NCI-H2029 (cell line): ENCODE results near the gene HERC3.

Experiments used
- DNase-seq: peaks from one replicate; lab custom pipeline; 2025; lab: John Stamatoyannopoulos, UW

The HERC3 gene

DNA sequence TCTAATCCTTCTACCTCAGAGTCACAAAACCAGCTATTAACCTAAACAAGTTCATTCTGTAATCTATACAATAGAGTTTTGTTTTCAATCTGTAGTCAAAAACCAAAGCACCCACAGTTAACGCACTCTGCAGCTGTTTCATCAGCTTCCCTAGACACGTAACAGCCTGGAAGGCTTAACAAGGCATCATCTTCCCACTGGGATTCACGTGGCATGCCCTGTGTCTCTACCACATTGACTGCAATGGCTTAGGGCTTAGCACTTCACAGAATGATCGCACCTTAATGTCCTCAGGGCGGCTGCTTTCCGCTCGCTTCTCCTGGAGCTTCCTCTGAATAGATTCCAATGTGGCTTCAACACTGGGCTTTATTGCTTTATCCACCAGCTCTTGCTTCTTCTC lies 155.1 kb downstream of the HERC3 start:
- no peak for DNase-seq

DNA sequence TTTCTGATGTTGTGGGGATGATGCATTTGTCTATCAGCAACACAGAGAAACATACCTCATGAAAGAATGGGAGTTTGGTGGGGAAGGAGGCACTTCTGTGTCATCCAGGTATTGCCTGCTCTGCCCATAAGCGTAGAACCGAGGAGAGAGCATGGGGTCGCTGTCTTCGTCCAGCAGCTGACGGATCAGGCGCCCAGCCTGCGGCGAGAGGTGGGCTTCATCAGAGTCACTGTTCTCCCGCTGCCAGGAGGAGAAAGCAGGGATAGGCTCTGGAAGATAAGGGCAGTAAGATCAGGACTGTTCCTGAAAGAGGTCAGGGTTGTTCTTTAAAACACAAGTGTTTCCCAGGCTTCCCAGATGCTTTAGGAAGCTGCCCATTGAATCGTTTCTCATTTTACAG lies 158.1 kb downstream of the HERC3 start:
- no peak for DNase-seq

GRCh38 chr4:88751258-88752075 lies 159.2 kb downstream of the HERC3 start:
- no peak for DNase-seq

GRCh38 chr4:88752076-88752463 lies 159.8 kb downstream of the HERC3 start:
- DNase-seq, result no peak

DNA sequence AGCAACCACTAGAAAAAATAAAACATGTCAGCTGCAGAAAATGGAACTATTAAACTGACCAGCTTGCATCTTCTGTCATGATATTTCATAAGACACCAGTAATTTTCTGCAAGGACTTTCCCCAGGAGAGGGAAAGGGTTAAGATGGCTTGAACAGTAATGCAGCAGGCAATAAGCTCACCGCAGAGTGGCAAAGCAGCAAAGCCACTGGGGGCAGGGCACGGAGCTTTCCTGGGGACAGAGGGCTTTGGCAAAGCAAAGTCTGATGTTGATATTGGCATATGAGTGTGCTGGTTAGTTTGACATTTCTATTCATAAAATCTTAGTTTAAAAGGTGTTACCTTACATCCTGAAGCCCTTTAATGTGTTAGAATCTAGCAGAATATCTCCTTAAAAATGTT lies 160.5 kb downstream of the HERC3 start:
- no peak for DNase-seq

GRCh38 chr4:88753658-88754571 lies 161.6 kb downstream of the HERC3 start:
- DNase-seq, result no peak

DNA sequence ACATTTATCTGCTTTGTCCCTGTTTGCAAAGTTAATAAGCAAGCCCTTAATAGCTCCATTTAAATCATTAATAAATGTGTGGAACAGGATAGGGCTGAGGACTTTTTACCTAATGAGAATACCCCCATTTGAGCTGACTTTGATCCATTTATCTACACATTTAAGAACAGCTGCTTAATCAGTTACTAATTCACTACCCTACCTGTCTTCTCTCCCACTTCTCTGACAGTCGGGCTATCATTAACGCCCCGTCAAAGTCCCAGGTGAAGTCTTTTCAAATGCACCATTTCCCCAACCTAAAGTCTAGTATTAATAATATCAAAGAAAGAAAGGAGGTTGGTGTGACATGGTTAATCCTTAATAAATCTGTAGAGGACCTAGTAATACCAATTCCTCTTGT lies 162.5 kb downstream of the HERC3 start:
- no peak for DNase-seq

DNA sequence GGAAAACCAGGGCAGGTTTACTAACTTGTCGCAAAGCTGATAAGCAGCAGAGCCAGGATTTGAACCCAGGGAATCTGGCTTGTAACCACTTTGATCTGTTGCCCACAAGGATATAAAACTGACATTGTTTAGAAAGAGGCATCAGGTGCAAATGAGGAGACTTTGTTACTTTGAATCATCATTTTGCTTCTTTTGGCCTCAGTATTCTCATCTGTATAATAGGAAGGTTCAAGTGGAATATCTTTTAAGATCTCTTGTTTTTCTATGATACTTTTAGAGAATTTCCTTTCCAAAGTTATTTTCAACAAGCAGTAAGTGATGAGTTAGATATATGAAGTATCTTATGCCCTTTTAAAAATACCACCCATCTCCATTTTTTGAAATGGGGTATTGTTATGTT lies 163.2 kb downstream of the HERC3 start:
- DNase-seq, result no peak

DNA sequence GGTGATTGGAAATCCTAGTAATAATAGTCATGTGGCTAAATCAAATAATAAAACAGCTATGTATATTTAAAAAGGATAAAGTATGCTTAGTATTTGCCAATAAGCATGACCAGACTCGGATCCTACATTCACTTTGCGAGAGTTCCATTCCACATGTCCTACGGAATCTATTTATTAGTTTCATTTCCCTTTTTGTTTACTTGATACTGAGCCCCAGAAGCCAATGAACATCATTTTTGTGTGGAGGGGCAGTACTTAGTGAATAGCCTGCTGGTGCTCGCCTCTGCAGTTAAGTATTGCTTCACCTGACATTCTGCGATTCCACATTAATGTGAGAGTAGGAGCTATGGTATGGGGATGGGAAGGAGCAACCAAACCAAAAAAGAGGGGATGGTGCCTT lies 163.9 kb downstream of the HERC3 start:
- DNase-seq, result no peak

DNA sequence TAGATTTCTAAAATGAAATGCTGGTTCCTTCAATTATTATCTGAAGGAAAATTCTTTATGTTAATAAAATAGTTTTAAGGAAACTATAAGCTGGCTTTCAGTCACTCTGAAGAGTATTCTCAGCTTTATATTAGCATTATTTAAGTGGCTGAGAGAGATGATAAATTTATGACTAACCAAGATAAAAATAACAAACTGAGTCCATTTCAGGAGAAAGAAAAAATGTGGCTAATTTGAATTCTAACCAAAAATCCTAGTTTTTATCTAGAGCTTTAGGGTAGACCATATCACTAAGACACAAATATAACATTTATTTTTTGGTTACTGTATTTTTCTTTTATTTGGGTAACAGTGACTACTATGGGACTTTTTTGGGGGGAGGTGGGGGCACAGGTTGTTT lies 164.8 kb downstream of the HERC3 start:
- DNase-seq, result no peak

DNA sequence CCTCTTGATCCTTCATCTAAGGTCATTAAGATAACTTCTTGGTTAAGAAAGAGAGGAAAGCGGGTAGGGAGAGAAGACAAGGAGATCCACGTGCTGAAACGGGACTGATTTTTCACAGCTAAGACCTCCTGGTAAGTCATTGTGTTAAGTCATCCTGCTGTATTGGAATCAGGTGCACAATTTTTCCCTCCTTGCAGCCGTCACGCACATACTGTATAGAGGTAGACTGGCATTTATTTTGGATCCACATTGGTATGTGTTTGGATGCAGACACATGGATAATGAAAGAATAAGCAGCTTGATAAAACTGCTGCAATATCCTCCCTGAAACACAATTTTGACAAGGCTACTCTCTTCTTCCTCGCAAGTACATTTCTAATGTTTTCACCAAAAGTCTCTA lies 165.5 kb downstream of the HERC3 start:
- no peak for DNase-seq
